Endothelial cell (in vitro differentiated cells): ENCODE data around the gene CADM1. TPM values are rescaled to one million over a fixed set of nuclear protein-coding genes. Genes with fewer than 3 reads are reported as not detected.

Experiments
- DNase-seq: peaks from one replicate; pipeline ENCODE4 v3.0.0; 2021; ENCODE audit warnings: low spot score
- H3K27ac Mint-ChIP-seq: one replicate; pipeline ENCODE4 v1.8.0; 2021; ENCODE audit warnings: mixed read lengths, inconsistent platforms; ENCODE audit not compliant: unreplicated experiment
- H3K27me3 Mint-ChIP-seq: one replicate; pipeline ENCODE4 v1.8.0; 2021; ENCODE audit warnings: mild to moderate bottlenecking, moderate library complexity, mixed read lengths, inconsistent platforms; ENCODE audit not compliant: unreplicated experiment
- H3K36me3 Mint-ChIP-seq: one replicate; pipeline ENCODE4 v1.8.0; 2021; ENCODE audit warnings: mild to moderate bottlenecking, low read depth, mixed read lengths, inconsistent platforms; ENCODE audit not compliant: unreplicated experiment
- H3K4me1 Mint-ChIP-seq: one replicate; pipeline ENCODE4 v1.8.0; 2021; ENCODE audit warnings: mild to moderate bottlenecking, mixed read lengths, inconsistent platforms; ENCODE audit not compliant: unreplicated experiment
- H3K4me3 Mint-ChIP-seq: one replicate; pipeline ENCODE4 v1.8.0; 2021; ENCODE audit warnings: mild to moderate bottlenecking, mixed read lengths, inconsistent platforms; ENCODE audit not compliant: unreplicated experiment
- H3K9me3 Mint-ChIP-seq: one replicate; pipeline ENCODE4 v1.8.0; 2021; ENCODE audit warnings: mixed read lengths, inconsistent platforms; ENCODE audit not compliant: unreplicated experiment
- CTCF ChIP-seq: fragments of 200-600 bp; sonication (generic); IDR thresholded peaks from one replicate; pipeline ENCODE4 v1.5.0; 2021; ENCODE audit warnings: antibody characterized with exemption; ENCODE audit not compliant: unreplicated experiment
- total RNA-seq: library from RNA; stranded (reverse); fragmentation: NEBNext Ultra II Directional; extraction: Animal tissue kit (Norgen Biotek cat#: 25700); gene quantifications from one replicate; pipeline ENCODE4 v1.2.1, GENCODE V29; 2021; ENCODE audit not compliant: unreplicated experiment

The CADM1 gene
- total RNA-seq, 1 donor from 2014 or later = 65.5 TPM

GRCh38 chr11:115271643-115272042 is 232.6 kb downstream of the CADM1 start:
- H3K9me3 Mint-ChIP-seq = no peaks in the 10 kb centered on the region
- H3K27ac Mint-ChIP-seq = no peak overlapping the region
- DNase-seq = no peak
- H3K4me3 Mint-ChIP-seq = no peak overlapping the region
- no peaks in the 10 kb centered on the region for H3K27me3 Mint-ChIP-seq
- H3K36me3 Mint-ChIP-seq = no peaks in the 10 kb centered on the region
- no peak for TF ChIP-seq CTCF
- H3K4me1 Mint-ChIP-seq = peaks cover 8% of the 10 kb centered on the region

GRCh38 chr11:115269191-115269950 is 234.8 kb downstream of the CADM1 start:
- Mint-ChIP-seq H3K27me3 (no peaks in the 10 kb centered on the region), H3K9me3 (no peaks in the 10 kb centered on the region), H3K36me3 (no peaks in the 10 kb centered on the region), H3K4me1 (no peaks in the 10 kb centered on the region), H3K27ac (no peak overlapping the region), H3K4me3 (no peak overlapping the region)
- DNase-seq = no peak
- TF ChIP-seq CTCF = no peak

- no peak for DNase-seq
- Mint-ChIP-seq H3K36me3 (no peaks in the 10 kb centered on the region), H3K4me1 (no peaks in the 10 kb centered on the region), H3K27ac (no peak overlapping the region), H3K9me3 (no peaks in the 10 kb centered on the region), H3K27me3 (no peaks in the 10 kb centered on the region), H3K4me3 (no peak overlapping the region)
- TF ChIP-seq CTCF = no peak
Measured at GRCh38 chr11:115267871-115268270, 236.3 kb downstream of the CADM1 start.

- H3K36me3 Mint-ChIP-seq = no peaks in the 10 kb centered on the region
Measured at GRCh38 chr11:115267238-115267781, 236.9 kb downstream of the CADM1 start.

More at GRCh38 chr11:115267238-115267781, 236.9 kb downstream of the CADM1 start:
- no peaks in the 10 kb centered on the region for H3K27me3 Mint-ChIP-seq
- DNase-seq = no peak
- no peak overlapping the region for H3K4me3 Mint-ChIP-seq
- H3K4me1 Mint-ChIP-seq = no peaks in the 10 kb centered on the region
- no peaks in the 10 kb centered on the region for H3K9me3 Mint-ChIP-seq
- H3K27ac Mint-ChIP-seq = no peak overlapping the region
- no peak for TF ChIP-seq CTCF
